B cell (primary cell): ENCODE data around the gene TMEM80. TPM values are rescaled to one million over a fixed set of nuclear protein-coding genes. Genes with fewer than 3 reads are reported as not detected.

Experiments used
- ATAC-seq: fragments of 200-7000 bp; cut with Tn5 transposase; one replicate; pipeline ENCODE4 v1.10.0; 2021; ENCODE audit warnings: low read depth, mild to moderate bottlenecking, moderate number of reproducible peaks, moderate library complexity
- CTCF ChIA-PET: fragments of 350-600 bp; sonication (Branson Sonifier 250); formaldehyde crosslinking; loops from one replicate; lab custom pipeline; 2021; ENCODE audit warnings: antibody characterized with exemption, inconsistent platforms; lab: Charles Lee
- POLR2A ChIA-PET: fragments of 350-600 bp; sonication (Branson Sonifier 250); formaldehyde crosslinking; loops from one replicate; lab custom pipeline; 2021; ENCODE audit warnings: antibody characterized with exemption; lab: Charles Lee
- DNase-seq: peaks from one replicate; pipeline ENCODE4 v3.0.0; 2013
- H2AFZ ChIP-seq: 2 replicates; pipeline ENCODE4 v1.6.1; 2012; ENCODE audit warnings: mild to moderate bottlenecking, low read depth, low read length; ENCODE audit not compliant: insufficient read depth, poor library complexity, severe bottlenecking
- H3K27ac ChIP-seq, 2 donors: 1 replicate in 1 of 2; 2 replicates in 1 of 2; pipeline ENCODE4 v1.5.1; 2012 to 2013; ENCODE audit warnings: low read length in 2 of 2, mild to moderate bottlenecking in 2 of 2, moderate library complexity in 1 of 2
- H3K27me3 ChIP-seq, 4 experiments: fragments of 200-600 bp in 1 of 4; sonication (generic) in 1 of 4; replicated peaks in 1 of 4; 1 replicate in 2 of 4; 2 replicates in 2 of 4; pipeline versions ENCODE4 v1.6.1 to v1.7.0; 2013 to 2016; ENCODE audit warnings: low read length in 3 of 4, mild to moderate bottlenecking in 2 of 4, mixed read lengths in 1 of 4, moderate library complexity in 1 of 4; ENCODE audit not compliant: insufficient read depth in 4 of 4, control insufficient read depth in 3 of 4; ENCODE audit errors: control extremely low read depth in 1 of 4
- H3K36me3 ChIP-seq, 2 experiments: replicated peaks in 1 of 2; 1 replicate in 1 of 2; 2 replicates in 1 of 2; pipeline versions ENCODE4 v1.6.1 to v1.7.1; 2013; ENCODE audit warnings: low read length in 1 of 2; ENCODE audit not compliant: insufficient read depth in 2 of 2, control insufficient read depth in 1 of 2; ENCODE audit errors: control extremely low read depth in 1 of 2, extremely low read depth in 1 of 2
- H3K4me1 ChIP-seq, 2 donors: fragments of 200-600 bp in 1 of 2; sonication (generic) in 1 of 2; 1 replicate in 1 of 2; 2 replicates in 1 of 2; pipeline versions ENCODE4 v1.5.1 to v1.6.1; 2013 to 2017; ENCODE audit warnings: low read length in 2 of 2; ENCODE audit not compliant: control insufficient read depth in 2 of 2, insufficient read depth in 2 of 2
- H3K4me2 ChIP-seq: replicated peaks from 2 replicates; pipeline ENCODE3; 2012; ENCODE audit warnings: mild to moderate bottlenecking, low read depth, low read length; ENCODE audit not compliant: poor library complexity, severe bottlenecking
- H3K4me3 ChIP-seq, 5 experiments: fragments of 200-600 bp in 1 of 5; sonication (generic) in 1 of 5; 1 replicate in 3 of 5; 2 replicates in 2 of 5; pipeline versions ENCODE4 v1.5.1 to v1.7.0; 2011 to 2016; ENCODE audit warnings: low read length in 4 of 5, mild to moderate bottlenecking in 4 of 5, low read depth in 2 of 5, control low read depth in 1 of 5, moderate library complexity in 1 of 5; ENCODE audit not compliant: insufficient read depth in 1 of 5; ENCODE audit errors: control extremely low read depth in 1 of 5, extremely low read depth in 1 of 5
- H3K79me2 ChIP-seq: fragments of 200-600 bp; sonication (generic); one replicate; pipeline ENCODE4 v1.6.0; 2016; ENCODE audit warnings: low read length; ENCODE audit not compliant: control insufficient read depth, insufficient read depth
- H3K9ac ChIP-seq: fragments of 200-600 bp; sonication (generic); 2 replicates; pipeline ENCODE4 v1.6.1; 2017; ENCODE audit warnings: mild to moderate bottlenecking, low read length, moderate library complexity
- H3K9me3 ChIP-seq, 3 donors: one replicate each; pipeline versions ENCODE4 v1.6.1 to v1.7.1; 2013; ENCODE audit warnings: low read length in 2 of 3; ENCODE audit not compliant: control insufficient read depth in 2 of 3, insufficient read depth in 1 of 3; ENCODE audit errors: control extremely low read depth in 1 of 3
- H4K20me1 ChIP-seq: 2 replicates; pipeline ENCODE4 v1.6.0; 2012; ENCODE audit warnings: mild to moderate bottlenecking, low read length; ENCODE audit not compliant: insufficient read depth, control insufficient read depth, poor library complexity, severe bottlenecking
- H3K27ac Mint-ChIP-seq: one replicate; pipeline ENCODE4 v1.8.0; 2021; ENCODE audit warnings: mixed read lengths
- H3K27me3 Mint-ChIP-seq: one replicate; pipeline ENCODE4 v1.8.0; 2021; ENCODE audit warnings: mixed read lengths
- H3K4me1 Mint-ChIP-seq: one replicate; pipeline ENCODE4 v1.8.0; 2021; ENCODE audit warnings: mixed read lengths
- H3K4me3 Mint-ChIP-seq: one replicate; pipeline ENCODE4 v1.8.0; 2021; ENCODE audit warnings: mixed read lengths
- H3K9me3 Mint-ChIP-seq: one replicate; pipeline ENCODE4 v1.8.0; 2022; ENCODE audit warnings: mixed read lengths; ENCODE audit not compliant: insufficient read depth
- EZH2 ChIP-seq: IDR thresholded peaks from 2 replicates; pipeline ENCODE4 v1.6.1; 2012; ENCODE audit warnings: borderline replicate concordance, low read depth, mild to moderate bottlenecking, moderate library complexity, low read length; ENCODE audit not compliant: insufficient read depth, poor library complexity, severe bottlenecking
- WGBS: methylation state at CpG from one replicate; pipeline ENCODE4 v1.1.5; 2013; ENCODE audit warnings: missing lambda C conversion rate; ENCODE audit not compliant: insufficient coverage; 5-methylcytosine and 5-hydroxymethylcytosine counted together
- intact Hi-C: fragments of 100-400 bp; cut with micrococcal nuclease; formaldehyde crosslinking; loops from one replicate; pipeline ENCODE4 v1.10.0; 2022
- polyA plus RNA-seq: library from polyadenylated mRNA; depleted of rRNA; stranded (reverse); fragments of >200 nt; gene quantifications from 2 replicates; pipeline ENCODE4 v1.2.3, GENCODE V29; 2012
- total RNA-seq, 2 donors: library from RNA; stranded (reverse); fragments of 120-200 nt in 1 of 2; gene quantifications; 1 replicate in 1 of 2; 2 replicates in 1 of 2; pipeline versions ENCODE4 v1.2.3 to v1.2.4, GENCODE V29; 2013 to 2022
- TF ChIP-seq, protein P1 (sequence below): fragments of 200-600 bp; IDR thresholded peaks from one replicate; pipeline ENCODE4 v1.8.0; 2022; ENCODE audit warnings: antibody characterized with exemption, mild to moderate bottlenecking

The TMEM80 gene
- total and polyA plus RNA-seq, 2 donors (not counting 1 experiment from before 2014, with no cell fraction given), result 72.5 to 84.1 TPM

DNA sequence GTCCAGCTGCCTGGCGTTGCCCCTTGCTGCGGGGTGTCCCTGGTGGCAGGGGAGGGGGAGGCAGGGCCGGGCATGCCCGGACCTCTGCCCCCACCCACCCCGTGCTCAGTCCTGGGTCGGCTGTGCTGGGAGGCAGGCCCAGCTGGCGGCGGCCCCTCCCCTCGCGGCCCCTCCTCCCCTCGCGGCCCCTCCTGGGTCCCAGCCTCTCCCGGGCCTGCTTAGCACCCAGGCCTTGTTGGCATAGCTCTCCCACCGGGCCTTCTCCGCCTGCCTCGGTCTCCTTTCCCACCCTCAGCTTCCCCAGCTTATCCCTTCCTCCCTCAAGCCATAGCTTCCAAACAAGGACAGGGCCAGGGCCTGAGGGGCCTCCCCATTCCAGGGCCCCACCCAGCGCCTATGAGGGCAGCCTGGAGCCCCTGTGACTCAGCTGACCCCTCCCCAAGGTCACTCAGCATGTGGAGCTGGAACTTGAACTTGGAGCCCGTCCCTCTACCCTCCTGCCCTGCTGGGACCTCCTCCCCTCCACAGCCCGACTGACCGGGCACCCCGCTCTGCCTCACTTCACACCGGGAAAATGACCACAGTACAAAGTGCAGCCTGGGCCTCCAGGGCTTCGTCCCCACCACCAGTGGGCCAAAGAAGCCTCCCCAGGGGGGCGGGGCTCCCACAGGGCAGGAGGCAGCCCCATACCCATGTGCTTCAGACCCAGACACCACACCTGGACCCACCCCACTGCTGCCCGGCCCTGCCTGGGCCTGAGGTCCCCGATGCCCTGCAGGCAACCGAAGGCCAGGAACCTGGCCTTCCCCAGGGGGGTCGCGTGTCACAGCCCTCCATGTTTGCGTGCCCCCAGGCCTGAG, 11.6 kb downstream of the TMEM80 start:
- H3K9me3 ChIP-seq, result peaks cover 0 to 4% (median 0%) of the 10 kb centered on the region in 3 donors
- H3K9me3 Mint-ChIP-seq, result no peaks in the 10 kb centered on the region
- peak overlapping the region; percentile 68 for H3K4me2 ChIP-seq
- WGBS, result 63% methylated on average over 27 of the region's 30 CpGs
- peaks cover 12% of the 10 kb centered on the region for H4K20me1 ChIP-seq
- no peak overlapping the region for H2AFZ ChIP-seq
- no peak overlapping the region for H3K4me3 ChIP-seq
- no peak overlapping the region for H3K27ac ChIP-seq
- peaks cover 10% of the 10 kb centered on the region for H3K4me1 Mint-ChIP-seq
- peaks cover 13 to 21% of the 10 kb centered on the region in 2 donors for H3K4me1 ChIP-seq
- H3K79me2 ChIP-seq, result peaks cover 6% of the 10 kb centered on the region
- intact Hi-C loops, result no loop called here
- no peak for DNase-seq
- no peak for ATAC-seq
- H3K27ac Mint-ChIP-seq, result peak overlapping the region; percentile 46
- TF ChIP-seq, protein P1, sequence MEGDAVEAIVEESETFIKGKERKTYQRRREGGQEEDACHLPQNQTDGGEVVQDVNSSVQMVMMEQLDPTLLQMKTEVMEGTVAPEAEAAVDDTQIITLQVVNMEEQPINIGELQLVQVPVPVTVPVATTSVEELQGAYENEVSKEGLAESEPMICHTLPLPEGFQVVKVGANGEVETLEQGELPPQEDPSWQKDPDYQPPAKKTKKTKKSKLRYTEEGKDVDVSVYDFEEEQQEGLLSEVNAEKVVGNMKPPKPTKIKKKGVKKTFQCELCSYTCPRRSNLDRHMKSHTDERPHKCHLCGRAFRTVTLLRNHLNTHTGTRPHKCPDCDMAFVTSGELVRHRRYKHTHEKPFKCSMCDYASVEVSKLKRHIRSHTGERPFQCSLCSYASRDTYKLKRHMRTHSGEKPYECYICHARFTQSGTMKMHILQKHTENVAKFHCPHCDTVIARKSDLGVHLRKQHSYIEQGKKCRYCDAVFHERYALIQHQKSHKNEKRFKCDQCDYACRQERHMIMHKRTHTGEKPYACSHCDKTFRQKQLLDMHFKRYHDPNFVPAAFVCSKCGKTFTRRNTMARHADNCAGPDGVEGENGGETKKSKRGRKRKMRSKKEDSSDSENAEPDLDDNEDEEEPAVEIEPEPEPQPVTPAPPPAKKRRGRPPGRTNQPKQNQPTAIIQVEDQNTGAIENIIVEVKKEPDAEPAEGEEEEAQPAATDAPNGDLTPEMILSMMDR, result no peak
- TF ChIP-seq EZH2, result no peak
- peaks cover 13% of the 10 kb centered on the region for H3K27me3 Mint-ChIP-seq
- H3K36me3 ChIP-seq, result peaks cover 0 to 4% of the 10 kb centered on the region in 2 experiments
- POLR2A ChIA-PET, result interaction anchor here (0.5 to 0.6 kb wide), 2 partner anchors 9 to 18 kb away, joined by 6 to 8 read pairs; no protein-coding TSS in a partner anchor
- H3K9ac ChIP-seq, result no peak overlapping the region
- H3K27me3 ChIP-seq, result peaks cover 0 to 39% (median 12%) of the 10 kb centered on the region in 4 experiments
- CTCF ChIA-PET, result interaction anchor here (0.9 kb wide), 1 partner anchor 19 kb away, joined by 3 read pairs; no protein-coding TSS in a partner anchor
- H3K4me3 Mint-ChIP-seq, result peak overlapping the region; percentile 37
